ENCODE measurements around the gene ARMC3.
A peak's percentile ranks its signal among the peaks of the same experiment; 100 is the strongest.
"Not testable (repeated sequence)": the region's sequence is repeated elsewhere in the genome, so short reads cannot be mapped to it uniquely, and the experiment has no call there.

ARMC3 gene

GRCh38 chr10:23063973-23064812 is 136.3 kb downstream of the ARMC3 start (continued):
- TF ChIP-seq POU6F1 (CRISPR knock-in tag; IDR thresholded peaks at IDR 0.05; ENCODE audit: borderline replicate concordance, low read depth) (no peak), CREB5 (CRISPR knock-in tag; IDR thresholded peaks at IDR 0.05; ENCODE audit: low read depth) (no peak), ZFP3 (CRISPR knock-in tag; IDR thresholded peaks at IDR 0.05) (no peak), OSR1 (CRISPR knock-in tag; IDR thresholded peaks at IDR 0.05) (no peak)

- ATAC-seq, result not testable (repeated sequence)
Observed at GRCh38 chr10:23064813-23065114, 136.9 kb downstream of the ARMC3 start.

- no peak for TF ChIP-seq ZNF8 (CRISPR knock-in tag; IDR thresholded peaks at IDR 0.05)
- TF ChIP-seq ZFP3 (CRISPR knock-in tag; IDR thresholded peaks at IDR 0.05), result peak; percentile 73; the same call in 1 of the 2 replicates
- 0 out of 2 replicates have a peak, but pooled peaks have one; percentile 39 for TF ChIP-seq CREB5 (CRISPR knock-in tag; IDR thresholded peaks at IDR 0.05; ENCODE audit: low read depth)
Observed at GRCh38 chr10:23065181-23065948, 137.5 kb downstream of the ARMC3 start.

GRCh38 chr10:23067337-23067736 is 139.5 kb downstream of the ARMC3 start:
- TF ChIP-seq SNAI2 (CRISPR knock-in tag; IDR thresholded peaks at IDR 0.05) (no peak), TSHZ2 (CRISPR knock-in tag; IDR thresholded peaks at IDR 0.05) (no peak), CREB5 (CRISPR knock-in tag; IDR thresholded peaks at IDR 0.05; ENCODE audit: low read depth) (no peak), ZFP3 (CRISPR knock-in tag; IDR thresholded peaks at IDR 0.05) (no peak), ZNF565 (CRISPR knock-in tag; conservative IDR thresholded peaks at IDR 0.05; ENCODE audit: low read depth) (no peak), PATZ1 (CRISPR knock-in tag; IDR thresholded peaks at IDR 0.05; ENCODE audit: borderline replicate concordance) (no peak), CSRNP3 (CRISPR knock-in tag; IDR thresholded peaks at IDR 0.05) (no peak), PPARA (CRISPR knock-in tag; IDR thresholded peaks at IDR 0.05; ENCODE audit: borderline replicate concordance) (no peak), BACH2 (CRISPR knock-in tag; IDR thresholded peaks at IDR 0.05; ENCODE audit: borderline replicate concordance) (no peak), RARB (CRISPR knock-in tag; IDR thresholded peaks at IDR 0.05) (no peak), TOX (CRISPR knock-in tag; IDR thresholded peaks at IDR 0.05; ENCODE audit: borderline replicate concordance) (no peak), GLIS3 (CRISPR knock-in tag; IDR thresholded peaks at IDR 0.05) (no peak), ARNTL (CRISPR knock-in tag; IDR thresholded peaks at IDR 0.05; ENCODE audit: borderline replicate concordance, low read depth) (no peak), ZC3H10 (CRISPR knock-in tag; IDR thresholded peaks at IDR 0.05) (no peak), ZFP30 (CRISPR knock-in tag; IDR thresholded peaks at IDR 0.05) (no peak), OSR1 (CRISPR knock-in tag; IDR thresholded peaks at IDR 0.05) (no peak), CSDC2 (CRISPR knock-in tag; IDR thresholded peaks at IDR 0.05) (no peak)
- no peak for ATAC-seq

More at GRCh38 chr10:23065181-23065948, 137.5 kb downstream of the ARMC3 start:
- ATAC-seq, result peak; percentile 77
